Measurements from ENCODE around the gene CMC2.

CMC2 gene

GRCh38 chr16:81003064-81003463 lies 3.6 kb downstream of the CMC2 start:
- DNase-seq (ENCODE audit: low read depth in 3 of 3): no peak

- DNase-seq (ENCODE audit: low read depth in 3 of 3): no peak
These were observed 5.4 kb downstream of the CMC2 start for GRCh38 chr16:81001330-81001729.

- no peak for DNase-seq (ENCODE audit: low read depth in 3 of 3)
These were observed 5.8 kb downstream of the CMC2 start for GRCh38 chr16:81000873-81001272.

GRCh38 chr16:80997964-80998620 lies 8.6 kb downstream of the CMC2 start:
- DNase-seq (ENCODE audit: low read depth in 3 of 3): no peak

- DNase-seq (ENCODE audit: low read depth in 3 of 3): no peak
These were observed 9.4 kb downstream of the CMC2 start for GRCh38 chr16:80997139-80997798.

- no peak for DNase-seq (ENCODE audit: low read depth in 3 of 3)
These were observed 10.0 kb downstream of the CMC2 start for GRCh38 chr16:80996688-80997138.

GRCh38 chr16:80994451-80994850 lies 12.2 kb downstream of the CMC2 start:
- DNase-seq (ENCODE audit: low read depth in 3 of 3): no peak

- DNase-seq (ENCODE audit: low read depth in 3 of 3): no peak
These were observed 12.9 kb downstream of the CMC2 start for GRCh38 chr16:80993834-80994233.

- no peak for DNase-seq (ENCODE audit: low read depth in 3 of 3)
These were observed 13.4 kb downstream of the CMC2 start for GRCh38 chr16:80993307-80993706.

- no peak for DNase-seq (ENCODE audit: low read depth in 3 of 3)
These were observed 13.9 kb downstream of the CMC2 start for GRCh38 chr16:80992676-80993293.

- DNase-seq (ENCODE audit: low read depth in 3 of 3): no peak
These were observed 14.8 kb downstream of the CMC2 start for GRCh38 chr16:80991792-80992430.

GRCh38 chr16:80990978-80991377 lies 15.7 kb downstream of the CMC2 start:
- no peak for DNase-seq (ENCODE audit: low read depth in 3 of 3)

GRCh38 chr16:80990577-80990976 lies 16.1 kb downstream of the CMC2 start:
- no peak for DNase-seq (ENCODE audit: low read depth in 3 of 3)

- DNase-seq (ENCODE audit: low read depth in 3 of 3): no peak
These were observed 16.9 kb downstream of the CMC2 start for GRCh38 chr16:80989801-80990200.

GRCh38 chr16:80988756-80989155 lies 17.9 kb downstream of the CMC2 start:
- DNase-seq (ENCODE audit: low read depth in 3 of 3): no peak

- no peak for DNase-seq (ENCODE audit: low read depth in 3 of 3)
These were observed 20.1 kb downstream of the CMC2 start for GRCh38 chr16:80986557-80986956.

- DNase-seq (ENCODE audit: low read depth in 3 of 3): no peak
These were observed 21.1 kb downstream of the CMC2 start for GRCh38 chr16:80985611-80986010.

GRCh38 chr16:80984124-80984892 lies 22.4 kb downstream of the CMC2 start:
- no peak for DNase-seq (ENCODE audit: low read depth in 3 of 3)

GRCh38 chr16:80982646-80983045 lies 24.0 kb downstream of the CMC2 start:
- no peak for DNase-seq (ENCODE audit: low read depth in 3 of 3)

GRCh38 chr16:80981103-80981502 lies 25.6 kb downstream of the CMC2 start:
- no peak for DNase-seq (ENCODE audit: low read depth in 3 of 3)

GRCh38 chr16:80976946-80977345 lies 29.7 kb downstream of the CMC2 start:
- DNase-seq (ENCODE audit: low read depth in 3 of 3): no peak

All from stimulated activated CD4-positive, alpha-beta T cell treated with anti-CD3 and anti-CD28 coated beads, TNF-alpha, amount 100 ng/mL, for 24 hours (primary cell).